GM12891 (cell line): ENCODE measurements around the gene GJA3.
"Not testable (repeated sequence)": the region's sequence is repeated elsewhere in the genome, so short reads cannot be mapped to it uniquely, and the experiment has no call there.

Source experiments
- POLR2A ChIP-seq: IDR thresholded peaks from 2 replicates; pipeline ENCODE4 v1.6.1; 2011; ENCODE audit warnings: low read depth, low read length, control low read depth
- POLR2AphosphoS5 ChIP-seq: IDR thresholded peaks from 2 replicates; pipeline ENCODE4 v1.6.1; 2011; ENCODE audit warnings: low read depth, low read length, control low read depth
- POU2F2 ChIP-seq: IDR thresholded peaks from 2 replicates; pipeline ENCODE4 v1.6.1; 2011; ENCODE audit warnings: low read depth, mild to moderate bottlenecking, control low read depth, low read length, moderate library complexity

DNA sequence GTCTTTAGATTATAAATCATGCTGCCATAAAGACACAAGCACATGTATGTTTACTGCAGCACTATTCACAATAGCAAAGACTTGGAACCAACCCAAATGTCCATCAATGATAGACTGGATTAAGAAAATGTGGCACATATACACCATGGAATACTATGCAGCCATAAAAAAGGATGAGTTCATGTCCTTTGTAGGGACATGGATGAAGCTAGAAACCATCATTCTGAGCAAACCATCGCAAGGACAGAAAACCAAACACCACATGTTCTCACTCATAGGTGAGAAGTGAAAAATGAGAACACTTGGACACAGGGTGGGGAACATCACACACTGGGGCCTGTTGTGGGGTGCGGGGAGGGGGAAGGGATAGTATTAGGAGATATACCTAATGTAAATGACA, 7.6 kb downstream of the GJA3 start:
- TF ChIP-seq POLR2A, POLR2AphosphoS5, POU2F2: not testable (repeated sequence)
